Measurements from ENCODE around the gene PDGFRA. TPM values are rescaled to one million over a fixed set of nuclear protein-coding genes. Genes with fewer than 3 reads are reported as not detected.

PDGFRA gene
- total RNA-seq (254 TPM), polyA plus RNA-seq (189 TPM)

DNA sequence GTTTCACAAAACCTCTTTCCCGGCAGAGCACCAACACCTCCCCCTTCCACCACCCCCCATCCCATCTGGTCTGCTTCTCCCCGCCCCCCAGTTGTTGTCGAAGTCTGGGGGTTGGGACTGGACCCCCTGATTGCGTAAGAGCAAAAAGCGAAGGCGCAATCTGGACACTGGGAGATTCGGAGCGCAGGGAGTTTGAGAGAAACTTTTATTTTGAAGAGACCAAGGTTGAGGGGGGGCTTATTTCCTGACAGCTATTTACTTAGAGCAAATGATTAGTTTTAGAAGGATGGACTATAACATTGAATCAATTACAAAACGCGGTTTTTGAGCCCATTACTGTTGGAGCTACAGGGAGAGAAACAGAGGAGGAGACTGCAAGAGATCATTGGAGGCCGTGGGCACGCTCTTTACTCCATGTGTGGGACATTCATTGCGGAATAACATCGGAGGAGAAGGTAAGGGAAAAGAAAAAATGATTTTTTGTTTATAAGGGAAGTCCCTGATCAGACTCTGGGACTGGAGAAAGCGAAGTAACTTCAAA is at the start of gene PDGFRA:
Gene PDGFRA, plus strand, starts transcription at position 333 of the 541 bp plus-strand sequence. CDS start 29,476 bp downstream, outside the sequence.
- Histone ChIP-seq H3K36me3 (ENCODE audit: insufficient read depth) (no peaks in the 10 kb centered on the region), H3K4me1 (ENCODE audit: insufficient read depth) (no peaks in the 10 kb centered on the region), H3K27ac (ENCODE audit: low read depth) (peak within 1 kb of the TSS; percentile 74), H3K4me3 (ENCODE audit: low read depth, low read length) (peak within 1 kb of the TSS; percentile 70)
- DNase-seq (ENCODE audit: extremely low spot score), result peak; percentile 85
- 30% methylated on average over 15 of the region's 15 CpGs for WGBS

- H3K27ac ChIP-seq (ENCODE audit: low read depth), result no peak overlapping the region
- no peaks in the 10 kb centered on the region for H3K36me3 ChIP-seq (ENCODE audit: insufficient read depth)
- 55% methylated on average over 3 of the region's 3 CpGs for WGBS
- H3K4me3 ChIP-seq (ENCODE audit: low read depth, low read length), result no peak overlapping the region
- DNase-seq (ENCODE audit: extremely low spot score), result no peak
- H3K4me1 ChIP-seq (ENCODE audit: insufficient read depth), result no peaks in the 10 kb centered on the region
Measured at GRCh38 chr4:54184581-54184980, 44.5 kb upstream of the PDGFRA start.

DNA sequence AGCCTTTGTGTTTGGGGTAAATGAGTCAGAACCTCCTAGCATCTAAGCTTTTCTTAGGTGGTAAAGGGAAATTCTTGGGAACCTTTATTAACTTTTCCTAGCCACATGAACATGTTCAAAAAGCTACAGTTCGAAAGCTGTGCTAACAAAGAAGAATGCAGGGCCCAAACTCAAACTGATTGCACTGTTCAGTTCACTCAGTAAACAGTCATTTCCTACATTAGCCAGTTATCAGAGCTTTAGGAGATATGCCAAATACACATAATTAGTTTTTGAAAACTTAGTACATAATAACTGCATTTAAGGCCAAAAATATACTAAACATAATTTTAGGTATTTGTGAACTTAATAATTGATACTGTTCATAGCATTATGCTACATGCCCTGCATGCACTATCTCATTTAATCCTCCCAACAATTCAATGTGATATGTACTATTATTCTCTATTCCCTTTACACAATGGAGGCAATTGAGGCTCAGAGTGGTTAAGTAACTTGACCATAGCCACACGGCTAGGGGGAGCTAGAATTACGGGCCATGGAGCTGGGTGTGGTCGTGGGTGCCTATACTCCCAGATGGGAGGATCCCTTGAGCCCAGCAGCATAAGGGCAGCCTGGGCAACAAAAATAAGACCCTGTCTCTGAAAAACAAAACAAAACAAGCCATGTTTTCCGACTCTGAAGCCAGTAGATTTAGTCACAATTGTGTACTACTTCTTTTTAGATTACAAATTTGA is 43.9 kb upstream of the PDGFRA start:
- WGBS, result 84% methylated on average over 5 of the region's 5 CpGs

GRCh38 chr4:54185866-54186265 is 43.2 kb upstream of the PDGFRA start:
- no peak overlapping the region for H3K27ac ChIP-seq (ENCODE audit: low read depth)
- no peak for DNase-seq (ENCODE audit: extremely low spot score)
- no peak overlapping the region for H3K4me3 ChIP-seq (ENCODE audit: low read depth, low read length)
- 39% methylated on average over 1 of the region's 1 CpG for WGBS
- H3K4me1 ChIP-seq (ENCODE audit: insufficient read depth), result no peaks in the 10 kb centered on the region
- no peaks in the 10 kb centered on the region for H3K36me3 ChIP-seq (ENCODE audit: insufficient read depth)

More for the DNA sequence above, 43.9 kb upstream of the PDGFRA start:
- no peaks in the 10 kb centered on the region for H3K36me3 ChIP-seq (ENCODE audit: insufficient read depth)
- DNase-seq (ENCODE audit: extremely low spot score), result no peak
- H3K27ac ChIP-seq (ENCODE audit: low read depth), result no peak overlapping the region
- no peak overlapping the region for H3K4me3 ChIP-seq (ENCODE audit: low read depth, low read length)
- H3K4me1 ChIP-seq (ENCODE audit: insufficient read depth), result no peaks in the 10 kb centered on the region

GRCh38 chr4:54186371-54186770 is 42.7 kb upstream of the PDGFRA start:
- no peak overlapping the region for H3K27ac ChIP-seq (ENCODE audit: low read depth)
- no peak overlapping the region for H3K4me3 ChIP-seq (ENCODE audit: low read depth, low read length)
- WGBS, result 95% methylated on average over 6 of the region's 6 CpGs
- no peak for DNase-seq (ENCODE audit: extremely low spot score)
- no peaks in the 10 kb centered on the region for H3K4me1 ChIP-seq (ENCODE audit: insufficient read depth)
- H3K36me3 ChIP-seq (ENCODE audit: insufficient read depth), result no peaks in the 10 kb centered on the region

- Histone ChIP-seq H3K4me1 (ENCODE audit: insufficient read depth) (no peaks in the 10 kb centered on the region), H3K4me3 (ENCODE audit: low read depth, low read length) (no peak overlapping the region), H3K27ac (ENCODE audit: low read depth) (no peak overlapping the region), H3K36me3 (ENCODE audit: insufficient read depth) (no peaks in the 10 kb centered on the region)
- 66% methylated on average over 9 of the region's 9 CpGs for WGBS
- no peak for DNase-seq (ENCODE audit: extremely low spot score)
Measured at GRCh38 chr4:54187148-54187547, 41.9 kb upstream of the PDGFRA start.

DNA sequence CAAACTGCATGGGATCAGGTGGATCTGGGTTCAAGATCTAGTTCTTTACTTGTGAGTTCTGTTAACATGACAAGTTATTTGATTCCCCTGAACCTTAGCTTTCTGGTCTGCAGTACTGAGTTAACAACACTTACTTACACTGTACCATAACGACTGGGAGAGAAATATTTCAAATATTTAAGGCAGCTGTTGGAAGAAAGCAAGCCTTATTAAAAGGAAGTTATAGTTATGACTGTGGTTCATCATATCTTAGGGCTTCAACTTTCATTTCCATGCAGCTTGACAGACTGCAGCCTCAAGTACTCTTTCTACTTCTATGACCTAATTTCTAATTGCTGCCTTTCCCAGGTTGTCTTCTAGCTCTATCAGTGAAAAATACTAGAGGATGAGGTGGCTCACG is 40.0 kb upstream of the PDGFRA start:
- no peak for DNase-seq (ENCODE audit: extremely low spot score)
- Histone ChIP-seq H3K36me3 (ENCODE audit: insufficient read depth) (no peaks in the 10 kb centered on the region), H3K4me1 (ENCODE audit: insufficient read depth) (no peaks in the 10 kb centered on the region), H3K4me3 (ENCODE audit: low read depth, low read length) (no peak overlapping the region), H3K27ac (ENCODE audit: low read depth) (no peak overlapping the region)
- WGBS, result 45% methylated on average over 2 of the region's 2 CpGs

- DNase-seq (ENCODE audit: extremely low spot score), result no peak
- no peak overlapping the region for H3K27ac ChIP-seq (ENCODE audit: low read depth)
- H3K4me1 ChIP-seq (ENCODE audit: insufficient read depth), result no peaks in the 10 kb centered on the region
- 92% methylated on average over 16 of the region's 16 CpGs for WGBS
- no peaks in the 10 kb centered on the region for H3K36me3 ChIP-seq (ENCODE audit: insufficient read depth)
- H3K4me3 ChIP-seq (ENCODE audit: low read depth, low read length), result no peak overlapping the region
Measured at GRCh38 chr4:54192811-54193210, 36.3 kb upstream of the PDGFRA start.

GRCh38 chr4:54197926-54198325 is 31.2 kb upstream of the PDGFRA start:
- DNase-seq (ENCODE audit: extremely low spot score), result no peak
- WGBS, result 78% methylated on average over 2 of the region's 2 CpGs
- Histone ChIP-seq H3K4me3 (ENCODE audit: low read depth, low read length) (no peak overlapping the region), H3K36me3 (ENCODE audit: insufficient read depth) (no peaks in the 10 kb centered on the region), H3K4me1 (ENCODE audit: insufficient read depth) (no peaks in the 10 kb centered on the region), H3K27ac (ENCODE audit: low read depth) (no peak overlapping the region)

DNA sequence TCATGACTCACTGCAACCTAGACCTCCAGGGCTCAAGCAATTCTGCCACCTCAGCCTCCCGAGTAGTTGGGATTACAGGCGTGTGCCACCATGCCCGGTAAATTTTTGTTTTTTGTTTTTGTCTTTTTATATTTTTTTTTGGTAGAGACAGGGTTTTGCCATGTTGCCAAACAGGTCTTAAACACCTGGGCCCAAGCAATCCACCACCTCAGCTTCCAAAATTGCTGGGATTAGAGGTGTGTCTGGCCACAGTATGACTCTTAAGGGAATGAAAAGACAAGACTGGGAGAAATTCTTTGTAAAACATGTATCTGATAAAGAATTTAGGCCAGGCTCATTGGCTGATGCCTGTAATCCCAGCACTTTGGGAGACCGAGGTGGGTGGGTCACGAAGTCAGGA is 29.2 kb upstream of the PDGFRA start:
- H3K4me3 ChIP-seq (ENCODE audit: low read depth, low read length), result no peak overlapping the region
- no peak overlapping the region for H3K27ac ChIP-seq (ENCODE audit: low read depth)
- DNase-seq (ENCODE audit: extremely low spot score), result no peak
- no peaks in the 10 kb centered on the region for H3K36me3 ChIP-seq (ENCODE audit: insufficient read depth)
- 97% methylated on average over 5 of the region's 5 CpGs for WGBS
- no peaks in the 10 kb centered on the region for H3K4me1 ChIP-seq (ENCODE audit: insufficient read depth)

DNA sequence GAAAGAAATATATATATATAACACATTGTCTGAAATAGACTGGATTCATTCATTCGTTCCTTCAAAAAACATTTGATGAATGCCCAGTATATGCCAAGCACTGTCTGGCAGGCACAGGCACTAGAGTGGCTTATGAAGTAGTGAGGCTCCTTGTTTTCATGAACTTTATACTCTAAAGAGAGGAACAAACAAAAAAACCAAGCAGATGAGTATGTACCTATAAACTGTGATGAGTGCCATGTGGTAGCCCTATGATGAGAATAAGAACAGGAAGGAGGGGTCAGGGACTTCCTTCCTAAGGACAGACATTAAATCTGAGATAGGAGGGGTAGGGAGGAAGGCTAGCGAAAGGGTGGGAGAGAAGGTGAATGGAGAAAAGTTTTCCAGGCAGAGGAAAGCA is 19.5 kb upstream of the PDGFRA start:
- no peak for DNase-seq (ENCODE audit: extremely low spot score)
- Histone ChIP-seq H3K4me3 (ENCODE audit: low read depth, low read length) (no peak overlapping the region), H3K36me3 (ENCODE audit: insufficient read depth) (no peaks in the 10 kb centered on the region), H3K4me1 (ENCODE audit: insufficient read depth) (no peaks in the 10 kb centered on the region), H3K27ac (ENCODE audit: low read depth) (no peak overlapping the region)
- 91% methylated on average over 2 of the region's 2 CpGs for WGBS

GRCh38 chr4:54213001-54213400 is 16.1 kb upstream of the PDGFRA start:
- H3K4me1 ChIP-seq (ENCODE audit: insufficient read depth), result no peaks in the 10 kb centered on the region
- no peak for DNase-seq (ENCODE audit: extremely low spot score)
- H3K4me3 ChIP-seq (ENCODE audit: low read depth, low read length), result no peak overlapping the region
- no peak overlapping the region for H3K27ac ChIP-seq (ENCODE audit: low read depth)
- H3K36me3 ChIP-seq (ENCODE audit: insufficient read depth), result no peaks in the 10 kb centered on the region
- 68% methylated on average over 3 of the region's 3 CpGs for WGBS

- Histone ChIP-seq H3K4me1 (ENCODE audit: insufficient read depth) (no peaks in the 10 kb centered on the region), H3K27ac (ENCODE audit: low read depth) (no peak overlapping the region), H3K4me3 (ENCODE audit: low read depth, low read length) (no peak overlapping the region), H3K36me3 (ENCODE audit: insufficient read depth) (no peaks in the 10 kb centered on the region)
- 68% methylated on average over 4 of the region's 4 CpGs for WGBS
- DNase-seq (ENCODE audit: extremely low spot score), result no peak
Measured at GRCh38 chr4:54213761-54214160, 15.3 kb upstream of the PDGFRA start.

DNA sequence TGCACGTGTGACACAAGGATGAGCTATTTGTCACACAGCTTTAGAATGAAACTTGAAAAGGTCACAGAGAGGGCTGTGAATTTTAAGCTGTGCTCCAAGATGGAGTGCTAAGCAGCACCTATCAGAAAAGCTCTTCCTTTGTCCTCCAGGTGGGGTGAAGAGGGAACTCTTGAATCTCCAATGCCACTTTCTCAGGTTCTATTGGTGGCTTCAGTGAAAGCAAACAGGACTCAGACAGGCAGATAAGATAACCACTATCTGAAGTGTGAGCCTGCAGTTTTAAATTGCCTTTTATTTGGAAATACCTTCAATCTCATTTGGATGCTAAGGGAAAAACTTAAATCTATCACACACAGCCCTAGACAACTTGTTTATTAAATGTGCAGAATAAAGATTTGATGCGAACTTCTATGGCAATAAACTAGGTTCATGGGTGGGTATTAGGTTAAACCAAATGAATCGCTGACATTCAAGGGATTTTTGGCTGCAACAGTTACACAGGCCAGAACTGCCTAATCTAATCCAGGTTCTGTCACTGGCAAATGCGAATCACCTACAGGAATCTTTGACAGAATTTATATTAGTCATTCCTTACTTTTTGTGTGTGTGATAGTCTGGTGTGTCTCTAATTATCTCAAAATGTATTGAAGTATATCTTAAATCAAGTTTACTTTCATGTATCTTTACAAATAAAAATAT is 13.6 kb upstream of the PDGFRA start:
- no peak for DNase-seq (ENCODE audit: extremely low spot score)
- Histone ChIP-seq H3K27ac (ENCODE audit: low read depth) (no peak overlapping the region), H3K36me3 (ENCODE audit: insufficient read depth) (no peaks in the 10 kb centered on the region), H3K4me3 (ENCODE audit: low read depth, low read length) (no peak overlapping the region), H3K4me1 (ENCODE audit: insufficient read depth) (no peaks in the 10 kb centered on the region)
- WGBS, result 61% methylated on average over 4 of the region's 4 CpGs
